GM18517 (cell line): ENCODE measurements around the gene OFD1.

Experiments used
- ATAC-seq: cut with Tn5 transposase; IDR thresholded peaks from one replicate; pipeline ENCODE4 v1.9.1; 2021; ENCODE audit warnings: mild to moderate bottlenecking, moderate library complexity; ENCODE audit not compliant: unreplicated experiment

Gene OFD1

GRCh38 chrX:13791559-13791958, 57.0 kb downstream of the OFD1 start:
- ATAC-seq, result no peak

GRCh38 chrX:13793897-13794296, 59.3 kb downstream of the OFD1 start:
- ATAC-seq, result no peak

GRCh38 chrX:13794417-13794816, 59.9 kb downstream of the OFD1 start:
- no peak for ATAC-seq

- ATAC-seq, result no peak
Observed at GRCh38 chrX:13797512-13797911, 63.0 kb downstream of the OFD1 start.

GRCh38 chrX:13798184-13798583, 63.6 kb downstream of the OFD1 start:
- ATAC-seq, result no peak

- ATAC-seq, result no peak
Observed at GRCh38 chrX:13803116-13803515, 68.6 kb downstream of the OFD1 start.

- no peak for ATAC-seq
Observed at GRCh38 chrX:13805241-13805640, 70.7 kb downstream of the OFD1 start.

- ATAC-seq, result no peak
Observed at GRCh38 chrX:13808293-13808692, 73.7 kb downstream of the OFD1 start.

- no peak for ATAC-seq
Observed at GRCh38 chrX:13808865-13809264, 74.3 kb downstream of the OFD1 start.

GRCh38 chrX:13815664-13816063, 81.1 kb downstream of the OFD1 start:
- ATAC-seq, result no peak

- no peak for ATAC-seq
Observed at GRCh38 chrX:13816176-13816575, 81.6 kb downstream of the OFD1 start.

GRCh38 chrX:13816643-13817627, 82.4 kb downstream of the OFD1 start, which contains the start of gene GPM6B:
Gene GPM6B (minus strand): TSS chrX:13817093. CDS start chrX:13816904, 189 bp downstream.
- no peak for ATAC-seq
